Neural cell (in vitro differentiated cells): ENCODE data around the gene OGDH.

Source experiments
- EP300 ChIP-seq: fragments of 450-650 bp; conservative IDR thresholded peaks from 2 replicates; pipeline ENCODE4 v1.6.1; 2014; ENCODE audit warnings: antibody characterized with exemption, mild to moderate bottlenecking, moderate library complexity; ENCODE audit not compliant: poor library complexity, severe bottlenecking
- EZH2 ChIP-seq: fragments of 200-600, 300-800 bp; shearing (Covaris generic), sonication (generic); IDR thresholded peaks from 2 replicates; pipeline ENCODE4 v1.6.1; 2014; ENCODE audit warnings: antibody characterized with exemption, low read length, borderline replicate concordance, mild to moderate bottlenecking; ENCODE audit not compliant: insufficient read depth, poor library complexity, severe bottlenecking
- POLR2AphosphoS5 ChIP-seq: IDR thresholded peaks from 2 replicates; pipeline ENCODE4 v1.6.1; 2012
- RAD21 ChIP-seq: fragments of 450-650 bp; conservative IDR thresholded peaks from 2 replicates; pipeline ENCODE4 v1.6.1; 2014; ENCODE audit warnings: antibody characterized with exemption, mild to moderate bottlenecking, moderate library complexity
- TAF1 ChIP-seq: IDR thresholded peaks from 2 replicates; pipeline ENCODE4 v1.6.1; 2012; ENCODE audit warnings: low read depth
- TF ChIP-seq, protein P1 (sequence below): fragments of 450-650 bp; IDR thresholded peaks from 2 replicates; pipeline ENCODE4 v1.5.1; 2014; ENCODE audit warnings: antibody characterized with exemption, mild to moderate bottlenecking, moderate library complexity; ENCODE audit not compliant: poor library complexity, severe bottlenecking
- TF ChIP-seq, protein P2 (sequence below): IDR thresholded peaks from 2 replicates; pipeline ENCODE4 v1.6.1; 2012; ENCODE audit warnings: borderline replicate concordance

DNA sequence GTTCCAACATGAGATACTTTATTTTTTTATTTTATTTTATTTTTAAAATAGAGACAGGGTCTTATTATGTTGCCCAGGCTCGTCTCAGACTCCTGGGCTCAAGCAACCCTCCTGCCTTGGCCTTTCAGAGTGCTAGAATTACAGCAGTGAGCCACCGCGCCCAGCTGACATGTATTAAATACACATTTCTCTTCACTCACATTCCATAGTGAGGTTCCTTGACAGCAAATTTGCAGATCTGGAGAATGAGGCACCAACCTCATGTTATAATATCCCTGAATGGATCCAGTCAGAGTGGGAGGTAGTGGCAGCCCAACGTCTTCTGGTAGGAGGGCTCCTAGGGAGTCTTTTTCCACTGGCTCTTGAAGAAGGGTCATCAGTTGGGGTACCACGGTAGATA lies 46.1 kb downstream of the OGDH start:
- TF ChIP-seq EZH2 = no peak
- TF ChIP-seq, protein P1, sequence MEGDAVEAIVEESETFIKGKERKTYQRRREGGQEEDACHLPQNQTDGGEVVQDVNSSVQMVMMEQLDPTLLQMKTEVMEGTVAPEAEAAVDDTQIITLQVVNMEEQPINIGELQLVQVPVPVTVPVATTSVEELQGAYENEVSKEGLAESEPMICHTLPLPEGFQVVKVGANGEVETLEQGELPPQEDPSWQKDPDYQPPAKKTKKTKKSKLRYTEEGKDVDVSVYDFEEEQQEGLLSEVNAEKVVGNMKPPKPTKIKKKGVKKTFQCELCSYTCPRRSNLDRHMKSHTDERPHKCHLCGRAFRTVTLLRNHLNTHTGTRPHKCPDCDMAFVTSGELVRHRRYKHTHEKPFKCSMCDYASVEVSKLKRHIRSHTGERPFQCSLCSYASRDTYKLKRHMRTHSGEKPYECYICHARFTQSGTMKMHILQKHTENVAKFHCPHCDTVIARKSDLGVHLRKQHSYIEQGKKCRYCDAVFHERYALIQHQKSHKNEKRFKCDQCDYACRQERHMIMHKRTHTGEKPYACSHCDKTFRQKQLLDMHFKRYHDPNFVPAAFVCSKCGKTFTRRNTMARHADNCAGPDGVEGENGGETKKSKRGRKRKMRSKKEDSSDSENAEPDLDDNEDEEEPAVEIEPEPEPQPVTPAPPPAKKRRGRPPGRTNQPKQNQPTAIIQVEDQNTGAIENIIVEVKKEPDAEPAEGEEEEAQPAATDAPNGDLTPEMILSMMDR = no peak
- TF ChIP-seq POLR2AphosphoS5 = no peak
- no peak for TF ChIP-seq RAD21
- no peak for TF ChIP-seq EP300
- TF ChIP-seq, protein P2, sequence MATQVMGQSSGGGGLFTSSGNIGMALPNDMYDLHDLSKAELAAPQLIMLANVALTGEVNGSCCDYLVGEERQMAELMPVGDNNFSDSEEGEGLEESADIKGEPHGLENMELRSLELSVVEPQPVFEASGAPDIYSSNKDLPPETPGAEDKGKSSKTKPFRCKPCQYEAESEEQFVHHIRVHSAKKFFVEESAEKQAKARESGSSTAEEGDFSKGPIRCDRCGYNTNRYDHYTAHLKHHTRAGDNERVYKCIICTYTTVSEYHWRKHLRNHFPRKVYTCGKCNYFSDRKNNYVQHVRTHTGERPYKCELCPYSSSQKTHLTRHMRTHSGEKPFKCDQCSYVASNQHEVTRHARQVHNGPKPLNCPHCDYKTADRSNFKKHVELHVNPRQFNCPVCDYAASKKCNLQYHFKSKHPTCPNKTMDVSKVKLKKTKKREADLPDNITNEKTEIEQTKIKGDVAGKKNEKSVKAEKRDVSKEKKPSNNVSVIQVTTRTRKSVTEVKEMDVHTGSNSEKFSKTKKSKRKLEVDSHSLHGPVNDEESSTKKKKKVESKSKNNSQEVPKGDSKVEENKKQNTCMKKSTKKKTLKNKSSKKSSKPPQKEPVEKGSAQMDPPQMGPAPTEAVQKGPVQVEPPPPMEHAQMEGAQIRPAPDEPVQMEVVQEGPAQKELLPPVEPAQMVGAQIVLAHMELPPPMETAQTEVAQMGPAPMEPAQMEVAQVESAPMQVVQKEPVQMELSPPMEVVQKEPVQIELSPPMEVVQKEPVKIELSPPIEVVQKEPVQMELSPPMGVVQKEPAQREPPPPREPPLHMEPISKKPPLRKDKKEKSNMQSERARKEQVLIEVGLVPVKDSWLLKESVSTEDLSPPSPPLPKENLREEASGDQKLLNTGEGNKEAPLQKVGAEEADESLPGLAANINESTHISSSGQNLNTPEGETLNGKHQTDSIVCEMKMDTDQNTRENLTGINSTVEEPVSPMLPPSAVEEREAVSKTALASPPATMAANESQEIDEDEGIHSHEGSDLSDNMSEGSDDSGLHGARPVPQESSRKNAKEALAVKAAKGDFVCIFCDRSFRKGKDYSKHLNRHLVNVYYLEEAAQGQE = no peak
- no peak for TF ChIP-seq TAF1
